GM10266 (cell line): ENCODE measurements around the gene MOV10.

ENCODE experiments used
- DNase-seq: peaks from one replicate; pipeline ENCODE4 v3.0.0; 2012; ENCODE audit errors: extremely low spot score
- CTCF ChIP-seq: IDR thresholded peaks from 2 replicates; pipeline ENCODE4 v1.5.1; 2012; ENCODE audit warnings: mild to moderate bottlenecking, low read depth; ENCODE audit not compliant: control insufficient read depth, insufficient read depth; ENCODE audit errors: missing control alignments

Gene MOV10

GRCh38 chr1:112643080-112643479 lies 31.4 kb upstream of the MOV10 start:
- TF ChIP-seq CTCF = no peak
- DNase-seq = no peak

- no peak for DNase-seq
- TF ChIP-seq CTCF = no peak
These were observed 28.2 kb upstream of the MOV10 start for GRCh38 chr1:112646225-112646624.

- DNase-seq = no peak
- no peak for TF ChIP-seq CTCF
These were observed 23.3 kb upstream of the MOV10 start for GRCh38 chr1:112651205-112651604.

- no peak for TF ChIP-seq CTCF
- no peak for DNase-seq
These were observed 8.6 kb upstream of the MOV10 start for GRCh38 chr1:112665857-112666256.

GRCh38 chr1:112666946-112667345 lies 7.5 kb upstream of the MOV10 start:
- no peak for TF ChIP-seq CTCF
- DNase-seq = no peak

GRCh38 chr1:112672009-112672408 lies 2.5 kb upstream of the MOV10 start:
- no peak for TF ChIP-seq CTCF
- no peak for DNase-seq

GRCh38 chr1:112672842-112673241 lies 1.6 kb upstream of the MOV10 start:
- DNase-seq = no peak
- TF ChIP-seq CTCF = no peak
